Testis (tissue), 2 donors: ENCODE measurements around the gene RCOR3.

Source experiments
- CTCF ChIP-seq, 3 experiments: fragments of 450-650 bp in 2 of 3; fragments of 200-600 bp in 1 of 3; sonication (generic) in 1 of 3; IDR thresholded peaks; one replicate each; pipeline ENCODE4 v1.5.1; 2016 to 2019; ENCODE audit warnings: antibody characterized with exemption in 3 of 3, mild to moderate bottlenecking in 2 of 3, moderate library complexity in 1 of 3
- POLR2A ChIP-seq: fragments of 450-650 bp; IDR thresholded peaks from one replicate; pipeline ENCODE4 v1.6.1; 2017; ENCODE audit warnings: antibody characterized with exemption, mild to moderate bottlenecking, moderate library complexity

GRCh38 chr1:211296396-211296795 lies 37.2 kb downstream of the RCOR3 start:
- TF ChIP-seq CTCF (IDR thresholded peaks at IDR 0.05) (no peak), POLR2A (no peak)
